Central memory CD8-positive, alpha-beta T cell (primary cell): Measurements from ENCODE around the gene INPP5D.
A peak's percentile ranks its signal among the peaks of the same experiment; 100 is the strongest.
"Not testable (repeated sequence)": the region's sequence is repeated elsewhere in the genome, so short reads cannot be mapped to it uniquely, and the experiment has no call there.

Source experiments
- ATAC-seq: fragments of 150-1000 bp; cut with Tn5 transposase; replicated peaks from 2 replicates; pipeline ENCODE4 v1.10.0; 2022; ENCODE audit warnings: mild to moderate bottlenecking, moderate FRiP score, moderate number of reproducible peaks; ENCODE audit not compliant: poor library complexity, severe bottlenecking; ENCODE audit errors: extremely low read depth
- DNase-seq, 2 donors: peaks; one replicate each; pipeline ENCODE4 v3.0.0; 2021; ENCODE audit warnings: low spot score in 2 of 2
- H3K27ac Mint-ChIP-seq: one replicate; pipeline ENCODE4 v1.8.0; 2022; ENCODE audit warnings: low read depth, mild to moderate bottlenecking, moderate library complexity, mixed read lengths
- H3K27me3 Mint-ChIP-seq: one replicate; pipeline ENCODE4 v1.8.0; 2022; ENCODE audit warnings: mixed read lengths
- H3K36me3 Mint-ChIP-seq: one replicate; pipeline ENCODE4 v1.8.0; 2022; ENCODE audit warnings: mild to moderate bottlenecking, moderate library complexity, mixed read lengths; ENCODE audit not compliant: insufficient read depth
- H3K4me1 Mint-ChIP-seq: one replicate; pipeline ENCODE4 v1.8.0; 2022; ENCODE audit warnings: mixed read lengths
- H3K4me3 Mint-ChIP-seq: one replicate; pipeline ENCODE4 v1.8.0; 2022; ENCODE audit warnings: mild to moderate bottlenecking, moderate library complexity, mixed read lengths
- H3K9me3 Mint-ChIP-seq: one replicate; pipeline ENCODE4 v1.8.0; 2022; ENCODE audit warnings: mixed read lengths

The INPP5D gene

GRCh38 chr2:233051241-233052149 lies 8.6 kb upstream of the INPP5D start:
- Mint-ChIP-seq H3K9me3 (no peaks in the 10 kb centered on the region), H3K27me3 (no peaks in the 10 kb centered on the region), H3K4me1 (peaks cover 20% of the 10 kb centered on the region), H3K27ac (no peak overlapping the region), H3K4me3 (no peak overlapping the region), H3K36me3 (peaks cover 4% of the 10 kb centered on the region)
- ATAC-seq (no peak), DNase-seq (no peak)

- not testable (repeated sequence) for H3K36me3 Mint-ChIP-seq, H3K9me3 Mint-ChIP-seq, DNase-seq, H3K27ac Mint-ChIP-seq, H3K27me3 Mint-ChIP-seq, H3K4me3 Mint-ChIP-seq, ATAC-seq
- H3K4me1 Mint-ChIP-seq = peaks cover 20% of the 10 kb centered on the region
Observed at GRCh38 chr2:233052517-233052916, 7.6 kb upstream of the INPP5D start.

- peak overlapping the region; percentile 0 for H3K27ac Mint-ChIP-seq
- peak; percentile 54 for ATAC-seq
- H3K4me3 Mint-ChIP-seq = no peak overlapping the region
Observed at GRCh38 chr2:233053928-233054784, 6.0 kb upstream of the INPP5D start.

GRCh38 chr2:233055362-233055761 lies 4.8 kb upstream of the INPP5D start:
- no peaks in the 10 kb centered on the region for H3K9me3 Mint-ChIP-seq
- no peaks in the 10 kb centered on the region for H3K27me3 Mint-ChIP-seq
- peaks cover 11% of the 10 kb centered on the region for H3K36me3 Mint-ChIP-seq
- no peak for DNase-seq
- no peak overlapping the region for H3K4me3 Mint-ChIP-seq
- ATAC-seq = no peak
- peak overlapping the region; percentile 0 for H3K27ac Mint-ChIP-seq
- peaks cover 21% of the 10 kb centered on the region for H3K4me1 Mint-ChIP-seq

More at GRCh38 chr2:233053928-233054784, 6.0 kb upstream of the INPP5D start:
- Mint-ChIP-seq H3K4me1 (peaks cover 25% of the 10 kb centered on the region), H3K36me3 (peaks cover 6% of the 10 kb centered on the region), H3K27me3 (no peaks in the 10 kb centered on the region), H3K9me3 (no peaks in the 10 kb centered on the region)
- peak; percentile 43 to 68 for DNase-seq

- H3K4me3 Mint-ChIP-seq = no peak overlapping the region
- ATAC-seq (no peak), DNase-seq (no peak)
- peaks cover 24% of the 10 kb centered on the region for H3K36me3 Mint-ChIP-seq
- peaks cover 24% of the 10 kb centered on the region for H3K4me1 Mint-ChIP-seq
- no peak overlapping the region for H3K27ac Mint-ChIP-seq
- H3K27me3 Mint-ChIP-seq = no peaks in the 10 kb centered on the region
- H3K9me3 Mint-ChIP-seq = no peaks in the 10 kb centered on the region
Observed at GRCh38 chr2:233056961-233057605, 3.1 kb upstream of the INPP5D start.

GRCh38 chr2:233058717-233059546 lies 1.2 kb upstream of the INPP5D start:
- no peak for DNase-seq

GRCh38 chr2:233059547-233059796 lies 670 bp upstream of the INPP5D start:
- Mint-ChIP-seq H3K27ac (no peak overlapping the region), H3K27me3 (no peaks in the 10 kb centered on the region), H3K9me3 (no peaks in the 10 kb centered on the region), H3K36me3 (peaks cover 32% of the 10 kb centered on the region), H3K4me1 (peaks cover 43% of the 10 kb centered on the region), H3K4me3 (peak overlapping the region; percentile 98)
- DNase-seq (no peak), ATAC-seq (no peak)

More at GRCh38 chr2:233058717-233059546, 1.2 kb upstream of the INPP5D start:
- H3K27me3 Mint-ChIP-seq = no peaks in the 10 kb centered on the region
- peak overlapping the region; percentile 64 for H3K4me3 Mint-ChIP-seq
- no peaks in the 10 kb centered on the region for H3K9me3 Mint-ChIP-seq
- ATAC-seq = no peak
- H3K27ac Mint-ChIP-seq = peak overlapping the region; percentile 40
- peaks cover 42% of the 10 kb centered on the region for H3K4me1 Mint-ChIP-seq
- H3K36me3 Mint-ChIP-seq = peaks cover 31% of the 10 kb centered on the region

- Mint-ChIP-seq H3K9me3 (no peaks in the 10 kb centered on the region), H3K4me1 (peaks cover 47% of the 10 kb centered on the region), H3K27ac (peak overlapping the region; percentile 95), H3K36me3 (peaks cover 36% of the 10 kb centered on the region), H3K4me3 (peak overlapping the region; percentile 98), H3K27me3 (no peaks in the 10 kb centered on the region)
- DNase-seq (no peak), ATAC-seq (peak; percentile 15)
Observed at GRCh38 chr2:233060501-233060979, 398 bp downstream of the INPP5D start.

- peak overlapping the region; percentile 98 for H3K4me3 Mint-ChIP-seq
- no peak for ATAC-seq
- H3K9me3 Mint-ChIP-seq = no peaks in the 10 kb centered on the region
- peak overlapping the region; percentile 95 for H3K27ac Mint-ChIP-seq
- peaks cover 40% of the 10 kb centered on the region for H3K36me3 Mint-ChIP-seq
- no peaks in the 10 kb centered on the region for H3K27me3 Mint-ChIP-seq
- no peak for DNase-seq
- H3K4me1 Mint-ChIP-seq = peaks cover 49% of the 10 kb centered on the region
Observed at GRCh38 chr2:233060980-233061590, 943 bp downstream of the INPP5D start.

- peaks cover 47% of the 10 kb centered on the region for H3K36me3 Mint-ChIP-seq
- H3K9me3 Mint-ChIP-seq = no peaks in the 10 kb centered on the region
- H3K27me3 Mint-ChIP-seq = no peaks in the 10 kb centered on the region
- DNase-seq (no peak), ATAC-seq (no peak)
- peak overlapping the region; percentile 98 for H3K4me3 Mint-ChIP-seq
- H3K4me1 Mint-ChIP-seq = peaks cover 57% of the 10 kb centered on the region
- peak overlapping the region; percentile 95 for H3K27ac Mint-ChIP-seq
Observed at GRCh38 chr2:233061591-233062450, 1.7 kb downstream of the INPP5D start.

- Mint-ChIP-seq H3K4me1 (peaks cover 63% of the 10 kb centered on the region), H3K36me3 (peaks cover 53% of the 10 kb centered on the region), H3K27me3 (no peaks in the 10 kb centered on the region), H3K9me3 (no peaks in the 10 kb centered on the region), H3K27ac (peak overlapping the region; percentile 95), H3K4me3 (peak overlapping the region; percentile 98)
- DNase-seq (no peak), ATAC-seq (no peak)
Observed at GRCh38 chr2:233062451-233062850, 2.3 kb downstream of the INPP5D start.
